ENCODE data around the gene CDS1.

CDS1 gene

DNA sequence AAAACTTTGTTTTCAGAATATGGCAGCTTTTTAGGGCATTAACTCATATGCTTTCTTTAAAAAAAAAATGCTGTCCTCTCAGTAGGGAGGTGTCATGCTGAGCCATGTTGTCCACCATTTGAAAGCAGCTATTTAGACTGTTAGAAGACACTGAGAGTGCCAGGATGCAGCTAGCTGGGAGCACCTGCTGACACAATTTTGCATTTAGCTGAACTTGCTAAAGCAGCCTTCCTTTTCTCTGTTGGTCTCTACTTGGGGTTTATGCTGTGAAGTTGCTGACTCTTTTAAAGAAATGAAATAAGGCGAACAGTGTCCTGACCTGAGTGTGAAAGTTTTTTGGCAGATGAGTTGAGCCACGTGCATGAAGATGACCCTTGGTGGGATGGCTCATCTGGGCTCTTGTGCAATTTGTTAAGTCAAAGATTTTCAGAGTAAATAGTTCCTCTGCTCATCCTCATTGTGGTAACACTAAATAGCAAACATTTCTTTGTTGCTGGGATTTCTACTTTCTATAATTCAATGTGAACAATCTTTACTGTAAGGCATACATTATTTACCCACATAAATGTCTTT, 64.5 kb downstream of the CDS1 start:
- TF ChIP-seq CTCF (IDR thresholded peaks at IDR 0.05; ENCODE audit: low read depth, low read length): no peak
- H3K4me3 ChIP-seq (ENCODE audit: low read depth, low read length): no peak overlapping the region
- in situ Hi-C loops (cut with HindIII; ENCODE audit: low sequenced_read_pairs): no loop called here
- DNase-seq (ENCODE audit: low read depth, low spot score): peak; percentile 8

DNA sequence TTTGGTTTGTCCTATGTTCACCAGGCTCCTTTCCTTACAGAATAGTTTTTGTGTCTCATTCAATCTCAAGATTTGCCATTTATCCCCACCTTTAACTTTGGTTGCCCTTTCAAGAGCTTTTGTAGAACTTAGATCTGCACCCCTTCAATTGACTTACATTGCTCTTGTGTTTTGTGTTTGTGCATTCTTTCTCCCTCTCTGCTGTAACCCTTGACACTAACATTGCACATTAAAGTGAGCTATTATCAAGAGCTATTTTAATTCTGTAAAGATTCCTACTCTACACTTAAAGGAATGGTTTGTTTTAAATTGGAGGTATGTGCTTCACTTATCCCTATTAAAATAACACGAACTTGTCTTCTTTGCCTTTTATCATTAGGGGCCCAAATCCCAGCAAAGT, 65.3 kb downstream of the CDS1 start:
- DNase-seq (ENCODE audit: low read depth, low spot score): no peak
- no peak overlapping the region for H3K4me3 ChIP-seq (ENCODE audit: low read depth, low read length)
- TF ChIP-seq CTCF (IDR thresholded peaks at IDR 0.05; ENCODE audit: low read depth, low read length): no peak
- in situ Hi-C loops (cut with HindIII; ENCODE audit: low sequenced_read_pairs): no loop called here

DNA sequence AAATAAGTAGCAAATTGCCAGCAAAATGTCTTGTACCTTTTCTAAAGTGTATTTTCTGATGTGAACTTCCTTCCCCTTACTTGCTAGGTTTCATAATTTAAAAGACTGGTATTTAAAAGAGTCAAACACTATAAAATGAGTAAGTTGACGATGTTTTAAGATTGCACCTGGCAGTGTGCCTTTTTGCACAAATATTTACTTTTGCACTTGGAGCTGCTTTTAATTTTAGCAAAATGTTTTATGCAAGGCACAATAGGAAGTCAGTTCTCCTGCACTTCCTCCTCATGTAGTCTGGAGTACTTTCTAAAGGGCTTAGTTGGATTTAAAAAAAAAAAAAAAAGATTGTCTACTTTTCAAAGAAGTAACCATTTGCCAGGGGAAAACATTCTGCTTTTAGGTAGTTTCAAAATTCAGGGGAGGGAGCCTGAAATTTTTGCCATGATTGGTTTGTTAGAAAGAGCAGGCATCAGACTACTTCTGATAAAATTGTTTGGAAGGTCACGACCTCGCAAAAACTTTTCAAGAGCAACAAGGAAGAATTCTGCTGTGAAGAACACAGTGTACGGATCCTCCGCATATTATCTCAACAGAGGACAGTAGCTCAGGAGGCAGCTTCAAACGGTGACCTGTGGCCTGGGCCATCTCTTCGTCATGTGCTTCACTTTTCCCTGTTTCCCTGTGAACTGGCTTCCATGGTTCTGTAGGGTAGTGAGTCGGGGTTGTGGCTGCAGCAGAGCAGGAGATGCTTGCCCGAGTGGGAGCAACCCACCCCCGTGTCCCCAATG, 66.1 kb downstream of the CDS1 start:
- DNase-seq (ENCODE audit: low read depth, low spot score): no peak
- no peak for TF ChIP-seq CTCF (IDR thresholded peaks at IDR 0.05; ENCODE audit: low read depth, low read length)
- in situ Hi-C loops (cut with HindIII; ENCODE audit: low sequenced_read_pairs): no loop called here
- H3K4me3 ChIP-seq (ENCODE audit: low read depth, low read length): no peak overlapping the region

GRCh38 chr4:84651499-84651898, 68.6 kb downstream of the CDS1 start:
- no peak for TF ChIP-seq CTCF (IDR thresholded peaks at IDR 0.05; ENCODE audit: low read depth, low read length)
- H3K4me3 ChIP-seq (ENCODE audit: low read depth, low read length): no peak overlapping the region
- peak; percentile 36 for DNase-seq (ENCODE audit: low read depth, low spot score)
- in situ Hi-C loops (cut with HindIII; ENCODE audit: low sequenced_read_pairs): no loop called here

GRCh38 chr4:84652478-84652877, 69.6 kb downstream of the CDS1 start:
- in situ Hi-C loops (cut with HindIII; ENCODE audit: low sequenced_read_pairs): no loop called here
- no peak overlapping the region for H3K4me3 ChIP-seq (ENCODE audit: low read depth, low read length)
- no peak for TF ChIP-seq CTCF (IDR thresholded peaks at IDR 0.05; ENCODE audit: low read depth, low read length)
- no peak for DNase-seq (ENCODE audit: low read depth, low spot score)

- no peak for DNase-seq (ENCODE audit: low read depth, low spot score)
- no peak overlapping the region for H3K4me3 ChIP-seq (ENCODE audit: low read depth, low read length)
- TF ChIP-seq CTCF (IDR thresholded peaks at IDR 0.05; ENCODE audit: low read depth, low read length): no peak
- in situ Hi-C loops (cut with HindIII; ENCODE audit: low sequenced_read_pairs): no loop called here
Observed at GRCh38 chr4:84660606-84661005, 77.7 kb downstream of the CDS1 start.

All from astrocyte of the spinal cord (primary cell).